ENCODE data around the gene MAP4K5. TPM values are rescaled to one million over a fixed set of nuclear protein-coding genes. Genes with fewer than 3 reads are reported as not detected.
A peak's percentile ranks its signal among the peaks of the same experiment; 100 is the strongest.

MAP4K5 gene
- total and polyA plus RNA-seq, 2 of the 13 experiments (the other 11 are each of a cell fraction or from before 2014, with no cell fraction given), result 12.7 to 23.9 TPM

DNA sequence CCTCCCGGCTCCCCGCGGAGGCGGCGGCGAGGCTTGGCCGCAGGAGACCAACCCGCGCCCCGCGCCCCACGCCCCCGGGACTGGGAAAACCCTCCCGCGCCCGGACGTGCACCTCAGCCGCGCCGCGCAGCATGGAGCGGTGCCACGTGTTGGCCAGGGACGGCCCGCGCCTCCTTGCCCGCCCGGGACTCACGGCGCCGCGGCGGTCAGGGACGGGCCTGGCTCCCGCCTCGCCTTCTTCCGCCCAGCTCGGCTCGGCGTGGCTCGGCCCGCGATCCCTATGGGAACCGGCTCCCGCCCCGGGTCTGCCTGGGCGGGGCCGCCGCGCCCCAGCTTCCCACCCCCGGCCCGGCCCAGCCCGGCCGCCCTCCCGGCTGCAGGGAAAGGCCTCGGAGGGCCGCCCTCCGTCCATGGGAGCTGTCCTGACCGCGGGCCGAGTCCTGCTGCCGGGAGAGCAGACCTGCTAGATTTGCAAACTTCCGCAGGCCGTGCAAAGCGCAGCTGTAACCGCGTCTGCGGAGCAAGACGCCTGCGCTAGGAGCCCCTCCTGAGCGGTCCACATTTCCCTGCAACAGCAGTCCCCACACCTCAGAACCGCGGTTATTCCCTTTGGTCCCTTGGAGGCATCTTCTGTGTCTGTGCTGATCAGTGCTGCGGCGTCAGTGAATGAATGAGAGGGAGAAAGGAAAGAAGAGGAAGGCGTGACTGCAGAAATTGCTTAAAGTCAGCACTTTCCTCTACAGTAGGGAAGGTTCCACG, 135.6 kb downstream of the MAP4K5 start, which contains the start of gene CDKL1 (continued):
- TF ChIP-seq ZBTB49 (CRISPR knock-in tag; IDR thresholded peaks at IDR 0.05; ENCODE audit: borderline replicate concordance) (no peak), HOXA9 (CRISPR knock-in tag; IDR thresholded peaks at IDR 0.05; ENCODE audit: borderline replicate concordance) (no peak), CREM (IDR thresholded peaks at IDR 0.05) (no peak), CREM (CRISPR knock-in tag; IDR thresholded peaks at IDR 0.05) (no peak), KDM2A (CRISPR knock-in tag; IDR thresholded peaks at IDR 0.05; ENCODE audit: borderline replicate concordance, low read depth) (peak; percentile 39; the same call in 1 of the 2 replicates), ZNF30 (CRISPR knock-in tag; IDR thresholded peaks at IDR 0.05) (no peak), GABPA (IDR thresholded peaks at IDR 0.05; ENCODE audit: low read depth, low read length) (no peak), GABPA (CRISPR knock-in tag; IDR thresholded peaks at IDR 0.05; ENCODE audit: low read depth) (no peak), SRF (IDR thresholded peaks at IDR 0.05; ENCODE audit: low read depth, low read length) (no peak), CCAR2 (optimal IDR thresholded peaks at IDR 0.05; ENCODE audit: low read depth, low read length) (no peak)
- TF ChIP-seq, protein P1, sequence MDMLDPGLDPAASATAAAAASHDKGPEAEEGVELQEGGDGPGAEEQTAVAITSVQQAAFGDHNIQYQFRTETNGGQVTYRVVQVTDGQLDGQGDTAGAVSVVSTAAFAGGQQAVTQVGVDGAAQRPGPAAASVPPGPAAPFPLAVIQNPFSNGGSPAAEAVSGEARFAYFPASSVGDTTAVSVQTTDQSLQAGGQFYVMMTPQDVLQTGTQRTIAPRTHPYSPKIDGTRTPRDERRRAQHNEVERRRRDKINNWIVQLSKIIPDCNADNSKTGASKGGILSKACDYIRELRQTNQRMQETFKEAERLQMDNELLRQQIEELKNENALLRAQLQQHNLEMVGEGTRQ (IDR thresholded peaks at IDR 0.05; ENCODE audit: low read depth, low read length), result no peak
- TF ChIP-seq, protein P1 (CRISPR knock-in tag; IDR thresholded peaks at IDR 0.05; ENCODE audit: borderline replicate concordance), result no peak
- TF ChIP-seq, protein P2, sequence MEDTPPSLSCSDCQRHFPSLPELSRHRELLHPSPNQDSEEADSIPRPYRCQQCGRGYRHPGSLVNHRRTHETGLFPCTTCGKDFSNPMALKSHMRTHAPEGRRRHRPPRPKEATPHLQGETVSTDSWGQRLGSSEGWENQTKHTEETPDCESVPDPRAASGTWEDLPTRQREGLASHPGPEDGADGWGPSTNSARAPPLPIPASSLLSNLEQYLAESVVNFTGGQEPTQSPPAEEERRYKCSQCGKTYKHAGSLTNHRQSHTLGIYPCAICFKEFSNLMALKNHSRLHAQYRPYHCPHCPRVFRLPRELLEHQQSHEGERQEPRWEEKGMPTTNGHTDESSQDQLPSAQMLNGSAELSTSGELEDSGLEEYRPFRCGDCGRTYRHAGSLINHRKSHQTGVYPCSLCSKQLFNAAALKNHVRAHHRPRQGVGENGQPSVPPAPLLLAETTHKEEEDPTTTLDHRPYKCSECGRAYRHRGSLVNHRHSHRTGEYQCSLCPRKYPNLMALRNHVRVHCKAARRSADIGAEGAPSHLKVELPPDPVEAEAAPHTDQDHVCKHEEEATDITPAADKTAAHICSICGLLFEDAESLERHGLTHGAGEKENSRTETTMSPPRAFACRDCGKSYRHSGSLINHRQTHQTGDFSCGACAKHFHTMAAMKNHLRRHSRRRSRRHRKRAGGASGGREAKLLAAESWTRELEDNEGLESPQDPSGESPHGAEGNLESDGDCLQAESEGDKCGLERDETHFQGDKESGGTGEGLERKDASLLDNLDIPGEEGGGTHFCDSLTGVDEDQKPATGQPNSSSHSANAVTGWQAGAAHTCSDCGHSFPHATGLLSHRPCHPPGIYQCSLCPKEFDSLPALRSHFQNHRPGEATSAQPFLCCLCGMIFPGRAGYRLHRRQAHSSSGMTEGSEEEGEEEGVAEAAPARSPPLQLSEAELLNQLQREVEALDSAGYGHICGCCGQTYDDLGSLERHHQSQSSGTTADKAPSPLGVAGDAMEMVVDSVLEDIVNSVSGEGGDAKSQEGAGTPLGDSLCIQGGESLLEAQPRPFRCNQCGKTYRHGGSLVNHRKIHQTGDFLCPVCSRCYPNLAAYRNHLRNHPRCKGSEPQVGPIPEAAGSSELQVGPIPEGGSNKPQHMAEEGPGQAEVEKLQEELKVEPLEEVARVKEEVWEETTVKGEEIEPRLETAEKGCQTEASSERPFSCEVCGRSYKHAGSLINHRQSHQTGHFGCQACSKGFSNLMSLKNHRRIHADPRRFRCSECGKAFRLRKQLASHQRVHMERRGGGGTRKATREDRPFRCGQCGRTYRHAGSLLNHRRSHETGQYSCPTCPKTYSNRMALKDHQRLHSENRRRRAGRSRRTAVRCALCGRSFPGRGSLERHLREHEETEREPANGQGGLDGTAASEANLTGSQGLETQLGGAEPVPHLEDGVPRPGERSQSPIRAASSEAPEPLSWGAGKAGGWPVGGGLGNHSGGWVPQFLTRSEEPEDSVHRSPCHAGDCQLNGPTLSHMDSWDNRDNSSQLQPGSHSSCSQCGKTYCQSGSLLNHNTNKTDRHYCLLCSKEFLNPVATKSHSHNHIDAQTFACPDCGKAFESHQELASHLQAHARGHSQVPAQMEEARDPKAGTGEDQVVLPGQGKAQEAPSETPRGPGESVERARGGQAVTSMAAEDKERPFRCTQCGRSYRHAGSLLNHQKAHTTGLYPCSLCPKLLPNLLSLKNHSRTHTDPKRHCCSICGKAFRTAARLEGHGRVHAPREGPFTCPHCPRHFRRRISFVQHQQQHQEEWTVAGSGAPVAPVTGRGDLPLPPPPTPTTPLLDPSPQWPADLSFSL (CRISPR knock-in tag; IDR thresholded peaks at IDR 0.05), result no peak
